MM.1S (cell line): ENCODE measurements around the gene VEZT.

Experiments used
- DNase-seq: peaks from one replicate; pipeline ENCODE4 v3.0.0-alpha.2; 2015
- H2AFZ ChIP-seq: fragments of 300-600 bp; sonication (generic); 2 replicates; pipeline ENCODE4 v1.6.0; 2016; ENCODE audit warnings: antibody characterized with exemption, low read length
- H3F3A ChIP-seq: fragments of 300-600 bp; sonication (generic); 2 replicates; pipeline ENCODE4 v1.6.1; 2016; ENCODE audit warnings: mild to moderate bottlenecking, antibody characterized with exemption, low read length, moderate library complexity, mixed read lengths; ENCODE audit not compliant: insufficient read depth
- H3K27ac ChIP-seq: fragments of 300-600 bp; sonication (generic); 2 replicates; pipeline ENCODE4 v1.5.1; 2016; ENCODE audit warnings: mild to moderate bottlenecking, low read length
- H3K27me3 ChIP-seq: fragments of 300-600 bp; sonication (generic); replicated peaks from 2 replicates; pipeline ENCODE4 v1.6.0; 2016; ENCODE audit warnings: low read length; ENCODE audit not compliant: insufficient read depth
- H3K36me3 ChIP-seq: fragments of 300-600 bp; sonication (generic); replicated peaks from 2 replicates; pipeline ENCODE4 v1.6.1; 2016; ENCODE audit warnings: mild to moderate bottlenecking, low read length, mixed read lengths; ENCODE audit not compliant: insufficient read depth
- H3K4me1 ChIP-seq: fragments of 300-600 bp; sonication (generic); 2 replicates; pipeline ENCODE4 v1.6.1; 2016; ENCODE audit warnings: low read length, mixed read lengths
- H3K4me2 ChIP-seq: fragments of 300-600 bp; sonication (generic); 2 replicates; pipeline ENCODE4 v1.6.0; 2016; ENCODE audit warnings: low read depth, low read length
- H3K4me3 ChIP-seq: fragments of 300-600 bp; sonication (generic); 2 replicates; pipeline ENCODE4 v1.5.1; 2016; ENCODE audit warnings: low read length, mixed read lengths
- H3K79me2 ChIP-seq: fragments of 300-600 bp; sonication (generic); 2 replicates; pipeline ENCODE4 v1.6.1; 2016; ENCODE audit warnings: mixed run types, low read length, mixed read lengths
- H3K9ac ChIP-seq: fragments of 300-600 bp; sonication (generic); 2 replicates; pipeline ENCODE4 v1.6.1; 2016; ENCODE audit warnings: low read length, mixed read lengths
- H3K9me2 ChIP-seq: fragments of 300-600 bp; sonication (generic); replicated peaks from 2 replicates; pipeline ENCODE4 v1.6.1; 2016; ENCODE audit warnings: mild to moderate bottlenecking, low read length, mixed read lengths; ENCODE audit not compliant: insufficient read depth
- H3K9me3 ChIP-seq: fragments of 300-600 bp; sonication (generic); replicated peaks from 2 replicates; pipeline ENCODE4 v1.6.1; 2016; ENCODE audit warnings: mild to moderate bottlenecking, low read length, mixed read lengths; ENCODE audit not compliant: insufficient read depth
- H4K20me1 ChIP-seq: fragments of 300-600 bp; sonication (generic); 2 replicates; pipeline ENCODE4 v1.6.1; 2016; ENCODE audit warnings: mild to moderate bottlenecking, low read length, moderate library complexity, mixed read lengths; ENCODE audit not compliant: insufficient read depth
- CTCF ChIP-seq: fragments of 300-600 bp; sonication (generic); IDR thresholded peaks from 2 replicates; pipeline ENCODE4 v1.5.1; 2016; ENCODE audit warnings: antibody characterized with exemption, low read length, mixed read lengths
- EZH2 ChIP-seq: fragments of 300-600 bp; sonication (generic); optimal IDR thresholded peaks from 2 replicates; pipeline ENCODE3; 2017; ENCODE audit warnings: low read depth, mild to moderate bottlenecking, antibody characterized with exemption, low read length, mixed read lengths
- EZH2phosphoT487 ChIP-seq: fragments of 300-600 bp; sonication (generic); IDR thresholded peaks from 2 replicates; pipeline ENCODE4 v1.6.1; 2018; ENCODE audit warnings: antibody characterized with exemption, low read length

Gene VEZT

GRCh38 chr12:95179011-95179410 is 38.6 kb upstream of the VEZT start:
- TF ChIP-seq EZH2phosphoT487: no peak
- TF ChIP-seq CTCF: no peak
- no peak for TF ChIP-seq EZH2
- H3K9me2 ChIP-seq: no peaks in the 10 kb centered on the region
- no peak overlapping the region for H3K4me3 ChIP-seq
- no peaks in the 10 kb centered on the region for H3K4me1 ChIP-seq
- no peaks in the 10 kb centered on the region for H3K36me3 ChIP-seq
- H2AFZ ChIP-seq: no peak overlapping the region
- no peaks in the 10 kb centered on the region for H3K27me3 ChIP-seq
- no peaks in the 10 kb centered on the region for H3K9me3 ChIP-seq
- no peak overlapping the region for H3K27ac ChIP-seq
- H3K4me2 ChIP-seq: no peak overlapping the region
- H3K79me2 ChIP-seq: no peaks in the 10 kb centered on the region
- H3K9ac ChIP-seq: no peak overlapping the region
- DNase-seq: no peak
- H3F3A ChIP-seq: no peaks in the 10 kb centered on the region
- no peaks in the 10 kb centered on the region for H4K20me1 ChIP-seq

GRCh38 chr12:95181103-95181502 is 36.5 kb upstream of the VEZT start:
- Histone ChIP-seq H4K20me1 (no peaks in the 10 kb centered on the region), H3K79me2 (no peaks in the 10 kb centered on the region), H3F3A (no peaks in the 10 kb centered on the region), H2AFZ (no peak overlapping the region), H3K4me2 (no peak overlapping the region), H3K9me3 (no peaks in the 10 kb centered on the region), H3K36me3 (no peaks in the 10 kb centered on the region), H3K4me1 (no peaks in the 10 kb centered on the region), H3K4me3 (no peak overlapping the region), H3K27me3 (no peaks in the 10 kb centered on the region), H3K9ac (no peak overlapping the region), H3K27ac (no peak overlapping the region), H3K9me2 (no peaks in the 10 kb centered on the region)
- DNase-seq: no peak
- TF ChIP-seq CTCF: no peak
- TF ChIP-seq EZH2phosphoT487: no peak
- no peak for TF ChIP-seq EZH2

- Histone ChIP-seq H3K9me2 (no peaks in the 10 kb centered on the region), H3K4me2 (no peak overlapping the region), H2AFZ (no peak overlapping the region), H3K36me3 (no peaks in the 10 kb centered on the region), H3K27ac (no peak overlapping the region), H3K27me3 (no peaks in the 10 kb centered on the region), H3K9ac (no peak overlapping the region), H3K79me2 (no peaks in the 10 kb centered on the region), H4K20me1 (no peaks in the 10 kb centered on the region), H3F3A (no peaks in the 10 kb centered on the region), H3K4me3 (no peak overlapping the region), H3K9me3 (no peaks in the 10 kb centered on the region), H3K4me1 (no peaks in the 10 kb centered on the region)
- no peak for DNase-seq
- no peak for TF ChIP-seq EZH2phosphoT487
- TF ChIP-seq CTCF: no peak
These were observed 34.7 kb upstream of the VEZT start for GRCh38 chr12:95182868-95183415.
